H54 (cell line): ENCODE data around the gene NUDT6.

Experiments used
- DNase-seq: peaks from one replicate; pipeline ENCODE4 v3.0.0; 2011; ENCODE audit warnings: low spot score, mixed read lengths; ENCODE audit not compliant: insufficient read length
- FAIRE-seq: peaks from 3 replicates; lab custom pipeline; 2011; peaks lifted over from hg19 to GRCh38; lab: Jason Lieb, UNC
- POLR2A ChIP-seq: IDR thresholded peaks from 2 replicates; pipeline ENCODE4 v1.6.1; 2011; ENCODE audit warnings: low read depth, mild to moderate bottlenecking, low read length

Gene NUDT6

GRCh38 chr4:122901247-122902010 is 21.0 kb downstream of the NUDT6 start:
- DNase-seq (no peak), FAIRE-seq (no peak)
- TF ChIP-seq POLR2A: no peak

GRCh38 chr4:122900314-122900713 is 22.1 kb downstream of the NUDT6 start:
- TF ChIP-seq POLR2A: no peak
- no peak for DNase-seq
- FAIRE-seq: no peak

GRCh38 chr4:122899682-122900081 is 22.7 kb downstream of the NUDT6 start:
- no peak for FAIRE-seq
- TF ChIP-seq POLR2A: no peak
- no peak for DNase-seq

GRCh38 chr4:122898370-122899150 is 23.8 kb downstream of the NUDT6 start:
- FAIRE-seq: no peak
- TF ChIP-seq POLR2A: no peak
- DNase-seq: no peak

DNA sequence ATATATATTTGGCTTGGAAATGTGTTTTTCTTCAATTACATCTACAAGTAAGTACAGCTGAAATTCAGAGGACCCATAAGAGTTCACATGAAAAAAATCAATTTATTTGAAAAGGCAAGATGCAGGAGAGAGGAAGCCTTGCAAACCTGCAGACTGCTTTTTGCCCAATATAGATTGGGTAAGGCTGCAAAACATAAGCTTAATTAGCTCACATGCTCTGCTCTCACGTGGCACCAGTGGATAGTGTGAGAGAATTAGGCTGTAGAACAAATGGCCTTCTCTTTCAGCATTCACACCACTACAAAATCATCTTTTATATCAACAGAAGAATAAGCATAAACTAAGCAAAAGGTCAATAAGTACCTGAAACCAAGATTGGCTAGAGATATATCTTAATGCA is 26.1 kb downstream of the NUDT6 start:
- FAIRE-seq: no peak
- DNase-seq: no peak
- no peak for TF ChIP-seq POLR2A

GRCh38 chr4:122895336-122895995 is 26.9 kb downstream of the NUDT6 start:
- DNase-seq (no peak), FAIRE-seq (no peak)
- TF ChIP-seq POLR2A: no peak

DNA sequence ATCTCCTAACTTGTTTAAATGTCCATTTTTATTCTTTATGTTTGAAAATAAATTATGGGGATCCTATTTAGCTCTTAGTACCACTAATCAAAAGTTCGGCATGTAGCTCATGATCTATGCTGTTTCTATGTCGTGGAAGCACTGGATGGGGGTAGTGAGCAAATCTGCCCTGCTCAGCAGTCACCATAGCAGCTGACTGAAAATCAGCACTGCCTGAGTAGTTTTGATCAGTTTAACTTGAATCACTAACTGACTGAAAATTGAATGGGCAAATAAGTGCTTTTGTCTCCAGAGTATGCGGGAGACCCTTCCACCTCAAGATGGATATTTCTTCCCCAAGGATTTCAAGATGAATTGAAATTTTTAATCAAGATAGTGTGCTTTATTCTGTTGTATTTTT is 27.6 kb downstream of the NUDT6 start:
- no peak for TF ChIP-seq POLR2A
- FAIRE-seq (no peak), DNase-seq (no peak)

DNA sequence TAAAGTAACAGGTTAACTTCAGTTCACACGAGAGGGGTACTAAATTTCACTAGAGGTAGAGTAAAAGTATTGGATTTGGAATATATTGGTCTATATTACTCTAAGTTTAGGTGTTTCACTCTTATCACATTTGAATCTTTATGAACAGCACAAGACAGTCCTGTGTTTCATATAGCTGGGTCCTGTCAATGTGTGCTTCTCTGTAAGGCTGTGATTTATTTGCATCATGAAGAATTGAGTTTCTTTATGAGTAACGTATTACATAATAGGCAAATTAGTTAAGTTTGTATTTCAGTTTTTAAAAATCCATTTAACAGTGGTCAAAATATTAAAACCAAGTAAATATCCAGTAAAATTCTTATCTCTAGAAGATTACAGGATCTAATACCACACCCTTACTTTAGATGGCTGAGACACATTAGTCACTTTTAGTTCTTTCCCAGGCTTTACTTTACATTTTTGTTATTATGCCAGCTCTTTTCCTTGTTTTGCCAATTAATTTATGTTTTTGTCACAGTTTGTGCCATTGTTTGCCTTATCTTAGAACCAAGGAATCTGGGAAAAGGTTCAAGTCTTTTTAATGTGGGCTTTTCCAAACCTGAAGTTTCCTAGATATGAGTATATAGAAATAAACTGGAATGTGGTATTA is 32.1 kb downstream of the NUDT6 start:
- no peak for TF ChIP-seq POLR2A
- no peak for FAIRE-seq
- no peak for DNase-seq

DNA sequence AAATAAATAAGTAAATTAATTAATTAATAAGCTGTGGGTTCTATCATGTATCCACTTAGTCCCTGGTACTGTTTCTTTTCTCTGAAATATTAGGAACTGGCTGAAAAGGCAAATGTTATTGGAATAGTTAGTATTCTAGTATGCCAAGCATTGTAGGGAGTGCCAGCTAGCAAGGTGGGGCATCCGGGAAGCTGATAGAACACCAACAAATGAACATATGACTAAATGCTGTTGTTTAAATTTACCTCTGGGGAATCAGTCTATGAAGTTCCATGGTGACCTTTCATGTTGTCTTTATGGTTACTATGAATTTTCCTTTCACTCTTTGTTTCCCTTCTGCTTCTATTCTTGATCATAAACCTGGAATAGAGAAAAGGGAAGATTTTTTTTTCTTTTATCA is 32.7 kb downstream of the NUDT6 start:
- TF ChIP-seq POLR2A: no peak
- DNase-seq (no peak), FAIRE-seq (no peak)

GRCh38 chr4:122884499-122884898 is 37.9 kb downstream of the NUDT6 start:
- no peak for TF ChIP-seq POLR2A
- DNase-seq (no peak), FAIRE-seq (no peak)

DNA sequence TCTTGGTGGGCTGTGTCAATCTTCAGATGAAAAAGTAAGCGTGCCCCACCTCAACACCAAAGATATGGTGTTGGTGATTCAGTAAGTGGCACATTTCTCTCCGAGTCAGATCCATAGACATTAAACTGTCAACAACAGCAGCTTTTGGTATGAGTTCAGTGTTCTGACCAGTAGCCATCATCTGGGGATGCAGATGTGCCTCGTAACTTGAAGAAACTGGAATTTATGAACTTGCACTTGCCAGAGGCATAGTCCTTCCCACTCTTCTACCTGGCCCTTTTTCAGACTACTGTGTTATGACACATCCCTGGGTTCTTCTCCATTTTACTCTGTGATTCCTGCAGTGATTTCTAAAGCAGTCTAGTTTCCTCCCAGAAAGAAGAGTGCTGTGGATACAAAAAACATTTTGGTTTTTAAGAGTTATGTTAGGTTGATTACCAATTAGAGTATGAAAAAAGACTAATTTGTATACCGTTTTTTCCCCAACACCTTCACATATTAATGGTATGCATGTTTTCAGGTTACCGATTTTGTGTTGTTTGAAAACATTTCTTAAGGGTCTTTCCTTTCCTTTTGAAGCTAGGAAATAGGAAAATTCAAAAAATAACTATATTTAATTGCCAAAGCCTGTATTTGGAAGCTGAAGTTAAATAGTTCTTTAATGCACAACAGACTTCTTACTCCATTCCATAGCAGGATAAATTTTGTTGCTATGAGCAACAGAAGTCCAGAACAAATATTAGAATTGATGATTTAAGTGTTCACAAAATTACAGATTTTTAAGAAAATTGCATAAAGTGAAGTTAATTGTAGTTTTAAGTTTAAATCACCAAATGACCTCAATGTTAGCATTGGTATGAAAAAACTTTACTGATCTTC is 39.3 kb downstream of the NUDT6 start:
- TF ChIP-seq POLR2A: no peak
- DNase-seq (no peak), FAIRE-seq (no peak)

GRCh38 chr4:122879001-122879400 is 43.4 kb downstream of the NUDT6 start:
- no peak for TF ChIP-seq POLR2A
- FAIRE-seq (no peak), DNase-seq (no peak)

- no peak for TF ChIP-seq POLR2A
- DNase-seq (no peak), FAIRE-seq (no peak)
These were observed 45.9 kb downstream of the NUDT6 start for GRCh38 chr4:122876456-122876855.
